Neural progenitor cell (in vitro differentiated cells): ENCODE results near the gene NBEAL2. TPM values are rescaled to one million over a fixed set of nuclear protein-coding genes. Genes with fewer than 3 reads are reported as not detected.

Experiments
- DNase-seq: peaks from one replicate; pipeline ENCODE4 v3.0.0-alpha.2; 2016; ENCODE audit warnings: low spot score
- H2AFZ ChIP-seq: fragments of 200-600 bp; sonication (generic); replicated peaks from 2 replicates; pipeline ENCODE4 v1.6.1; 2016; ENCODE audit warnings: antibody characterized with exemption
- H3F3A ChIP-seq: fragments of 200-600 bp; sonication (generic); 2 replicates; pipeline ENCODE4 v1.6.1; 2016; ENCODE audit warnings: antibody characterized with exemption, low read depth
- H3K27ac ChIP-seq: fragments of 200-600 bp; sonication (generic); 2 replicates; pipeline ENCODE4 v1.5.1; 2016; ENCODE audit warnings: mild to moderate bottlenecking
- H3K27me3 ChIP-seq: fragments of 200-600 bp; sonication (generic); 2 replicates; pipeline ENCODE4 v1.6.1; 2016; ENCODE audit warnings: mild to moderate bottlenecking, moderate library complexity
- H3K36me3 ChIP-seq: fragments of 200-600 bp; sonication (generic); 2 replicates; pipeline ENCODE4 v1.5.1; 2016
- H3K4me1 ChIP-seq: fragments of 200-600 bp; sonication (generic); 2 replicates; pipeline ENCODE4 v1.6.1; 2016; ENCODE audit warnings: mixed run types
- H3K4me2 ChIP-seq: fragments of 200-600 bp; sonication (generic); 2 replicates; pipeline ENCODE4 v1.6.1; 2016
- H3K4me3 ChIP-seq: fragments of 200-600 bp; sonication (generic); 2 replicates; pipeline ENCODE4 v1.5.1; 2016
- H3K79me2 ChIP-seq: fragments of 200-600 bp; sonication (generic); 2 replicates; pipeline ENCODE4 v1.6.1; 2016; ENCODE audit warnings: low read depth
- H3K9ac ChIP-seq: fragments of 200-600 bp; sonication (generic); 2 replicates; pipeline ENCODE4 v1.6.1; 2016
- H3K9me3 ChIP-seq: fragments of 200-600 bp; sonication (generic); 2 replicates; pipeline ENCODE4 v1.5.1; 2016; ENCODE audit warnings: low read depth
- H4K20me1 ChIP-seq: fragments of 200-600 bp; sonication (generic); 2 replicates; pipeline ENCODE4 v1.6.1; 2016; ENCODE audit warnings: low read depth
- H3K27ac Mint-ChIP-seq: 3 replicates; pipeline ENCODE4 v1.8.0; 2021; ENCODE audit warnings: mixed read lengths
- H3K27me3 Mint-ChIP-seq: 2 replicates; pipeline ENCODE4 v1.8.0; 2022; ENCODE audit warnings: low read depth, mild to moderate bottlenecking, inconsistent platforms, moderate library complexity, mixed read lengths; ENCODE audit not compliant: insufficient read depth
- H3K36me3 Mint-ChIP-seq: 3 replicates; pipeline ENCODE4 v1.8.0; 2021; ENCODE audit warnings: mixed read lengths
- H3K4me1 Mint-ChIP-seq: 3 replicates; pipeline ENCODE4 v1.8.0; 2021; ENCODE audit warnings: mixed read lengths
- H3K4me3 Mint-ChIP-seq: 3 replicates; pipeline ENCODE4 v1.8.0; 2021; ENCODE audit warnings: mild to moderate bottlenecking, moderate library complexity, mixed read lengths
- H3K9me3 Mint-ChIP-seq: 3 replicates; pipeline ENCODE4 v1.8.0; 2020; ENCODE audit warnings: mixed read lengths
- CTCF ChIP-seq: fragments of 200-600 bp; sonication (generic); IDR thresholded peaks from 2 replicates; pipeline ENCODE4 v1.5.1; 2017; ENCODE audit warnings: antibody characterized with exemption, mild to moderate bottlenecking
- EZH2 ChIP-seq: fragments of 200-600 bp; sonication (generic); IDR thresholded peaks from 2 replicates; pipeline ENCODE4 v1.6.1; 2017; ENCODE audit warnings: antibody characterized with exemption, mild to moderate bottlenecking, moderate library complexity
- EZH2phosphoT487 ChIP-seq: fragments of 200-600 bp; sonication (generic); IDR thresholded peaks from 2 replicates; pipeline ENCODE4 v1.6.1; 2017; ENCODE audit warnings: antibody characterized with exemption
- small RNA-seq: library from RNA; depleted of rRNA; stranded (forward); fragments of <200 nt; gene quantifications from one replicate; pipeline ENCODE3, GENCODE V24; 2015
- total RNA-seq: library from RNA; depleted of rRNA; stranded (reverse); fragments of >200 nt; gene quantifications from 2 replicates; pipeline ENCODE4 v1.2.3, GENCODE V29; 2015; ENCODE audit warnings: low replicate concordance

NBEAL2 gene
- total RNA-seq, 1 donor from 2014 or later: 6.3 TPM

- Mint-ChIP-seq H3K27ac (no peak overlapping the region), H3K9me3 (no peaks in the 10 kb centered on the region)
Observed at GRCh38 chr3:47054412-47054811, 74.9 kb downstream of the NBEAL2 start.

GRCh38 chr3:47056705-47057104 lies 77.2 kb downstream of the NBEAL2 start:
- Histone ChIP-seq H4K20me1 (peaks cover 8% of the 10 kb centered on the region), H3K4me1 (no peaks in the 10 kb centered on the region), H3K9me3 (no peaks in the 10 kb centered on the region), H3K36me3 (no peaks in the 10 kb centered on the region), H3F3A (no peaks in the 10 kb centered on the region), H3K4me3 (no peak overlapping the region), H2AFZ (no peak overlapping the region), H3K9ac (no peak overlapping the region), H3K27me3 (no peaks in the 10 kb centered on the region), H3K4me2 (no peak overlapping the region), H3K79me2 (peaks cover 22% of the 10 kb centered on the region), H3K27ac (no peak overlapping the region)
- no peaks in the 10 kb centered on the region for H3K4me1 Mint-ChIP-seq
- H3K36me3 Mint-ChIP-seq: peaks cover 24% of the 10 kb centered on the region
- no peak overlapping the region for H3K27ac Mint-ChIP-seq
- TF ChIP-seq CTCF (no peak), EZH2phosphoT487 (no peak), EZH2 (no peak)
- H3K27me3 Mint-ChIP-seq: no peaks in the 10 kb centered on the region
- DNase-seq: no peak
- no peak overlapping the region for H3K4me3 Mint-ChIP-seq
- H3K9me3 Mint-ChIP-seq: no peaks in the 10 kb centered on the region

More at GRCh38 chr3:47054412-47054811, 74.9 kb downstream of the NBEAL2 start:
- Histone ChIP-seq H3K36me3 (no peaks in the 10 kb centered on the region), H3K4me1 (no peaks in the 10 kb centered on the region), H3K79me2 (peaks cover 11% of the 10 kb centered on the region), H3K4me2 (no peak overlapping the region), H3K9ac (no peak overlapping the region), H2AFZ (no peak overlapping the region), H4K20me1 (peaks cover 8% of the 10 kb centered on the region), H3K27me3 (no peaks in the 10 kb centered on the region), H3K27ac (no peak overlapping the region), H3K4me3 (no peak overlapping the region), H3K9me3 (no peaks in the 10 kb centered on the region), H3F3A (no peaks in the 10 kb centered on the region)
- peaks cover 19% of the 10 kb centered on the region for H3K36me3 Mint-ChIP-seq
- no peak overlapping the region for H3K4me3 Mint-ChIP-seq
- no peaks in the 10 kb centered on the region for H3K27me3 Mint-ChIP-seq
- H3K4me1 Mint-ChIP-seq: no peaks in the 10 kb centered on the region
- DNase-seq: no peak
- TF ChIP-seq EZH2phosphoT487 (no peak), CTCF (no peak), EZH2 (no peak)

DNA sequence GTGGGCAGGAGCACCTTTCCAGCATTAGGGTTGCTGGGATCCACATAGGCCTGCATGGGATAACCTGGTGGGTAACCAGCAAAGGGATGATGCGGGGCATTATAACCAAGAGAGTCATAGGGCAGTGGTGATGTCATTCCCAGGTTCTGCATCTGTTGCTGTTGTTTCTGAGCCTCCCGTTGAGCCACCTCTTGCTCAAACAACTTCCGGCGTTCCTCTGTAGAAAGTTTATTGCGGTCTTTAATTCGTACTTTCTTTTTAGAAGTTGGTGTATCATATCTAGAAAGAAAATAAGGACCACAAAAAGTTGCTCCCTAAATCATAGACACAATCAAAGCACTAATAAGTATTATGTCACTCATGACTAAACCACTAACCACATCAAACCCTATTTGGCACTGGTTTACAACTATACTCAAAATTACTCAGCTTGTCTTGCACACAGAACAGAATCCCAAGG lies 77.8 kb downstream of the NBEAL2 start:
- Histone ChIP-seq H3K27me3 (no peaks in the 10 kb centered on the region), H3K36me3 (no peaks in the 10 kb centered on the region), H3K9ac (no peak overlapping the region), H4K20me1 (peaks cover 8% of the 10 kb centered on the region), H3K79me2 (peaks cover 22% of the 10 kb centered on the region), H3K9me3 (no peaks in the 10 kb centered on the region), H2AFZ (no peak overlapping the region), H3F3A (no peaks in the 10 kb centered on the region), H3K4me2 (no peak overlapping the region), H3K4me1 (no peaks in the 10 kb centered on the region), H3K4me3 (no peak overlapping the region), H3K27ac (no peak overlapping the region)
- H3K9me3 Mint-ChIP-seq: no peaks in the 10 kb centered on the region
- peaks cover 28% of the 10 kb centered on the region for H3K36me3 Mint-ChIP-seq
- no peak overlapping the region for H3K27ac Mint-ChIP-seq
- H3K27me3 Mint-ChIP-seq: no peaks in the 10 kb centered on the region
- no peaks in the 10 kb centered on the region for H3K4me1 Mint-ChIP-seq
- DNase-seq: no peak
- TF ChIP-seq EZH2 (no peak), EZH2phosphoT487 (no peak), CTCF (no peak)
- H3K4me3 Mint-ChIP-seq: no peak overlapping the region

Small RNA genes lying within 50 kb of the gene (small RNA-seq; reads per million reads assigned to genes)
- gene MRPL57P3: not detected

Other genes starting within 250 kb of the NBEAL2 start
- gene MYL3, start 116.2 kb upstream of the NBEAL2 start, total RNA-seq: not detected in 2 replicates
- gene PTH1R, start 101.9 kb upstream of the NBEAL2 start, total RNA-seq: 0.43 TPM in 1 of 2 replicates, not detected in the other
- gene CCDC12, start 2.9 kb upstream of the NBEAL2 start, total RNA-seq: 17.9 and 44.0 TPM in 2 replicates
- 35.4 and 46.0 TPM in 2 replicates for gene SETD2, start 184.4 kb downstream of the NBEAL2 start, total RNA-seq